Embryonic facial prominence (tissue), 1 donor: ENCODE data around the gene TMEM273.

Experiments used
- DNase-seq: peaks from one replicate; pipeline ENCODE4 v3.0.0-alpha.2; 2016; ENCODE audit errors: extremely low spot score

TMEM273 gene, protein sequence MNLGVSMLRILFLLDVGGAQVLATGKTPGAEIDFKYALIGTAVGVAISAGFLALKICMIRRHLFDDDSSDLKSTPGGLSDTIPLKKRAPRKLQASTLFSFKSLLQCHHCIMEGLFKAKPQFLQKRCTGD

GRCh38 chr10:49187950-49188761, at the start of gene TMEM273:
Gene TMEM273, minus strand, starts transcription at chr10:49188391. Its CDS starts 55 bp downstream, at chr10:49188336.
- DNase-seq = no peak

GRCh38 chr10:49237985-49238384, 49.8 kb upstream of the TMEM273 start:
- no peak for DNase-seq

- no peak for DNase-seq
Observed at GRCh38 chr10:49235392-49235791, 47.2 kb upstream of the TMEM273 start.

DNA sequence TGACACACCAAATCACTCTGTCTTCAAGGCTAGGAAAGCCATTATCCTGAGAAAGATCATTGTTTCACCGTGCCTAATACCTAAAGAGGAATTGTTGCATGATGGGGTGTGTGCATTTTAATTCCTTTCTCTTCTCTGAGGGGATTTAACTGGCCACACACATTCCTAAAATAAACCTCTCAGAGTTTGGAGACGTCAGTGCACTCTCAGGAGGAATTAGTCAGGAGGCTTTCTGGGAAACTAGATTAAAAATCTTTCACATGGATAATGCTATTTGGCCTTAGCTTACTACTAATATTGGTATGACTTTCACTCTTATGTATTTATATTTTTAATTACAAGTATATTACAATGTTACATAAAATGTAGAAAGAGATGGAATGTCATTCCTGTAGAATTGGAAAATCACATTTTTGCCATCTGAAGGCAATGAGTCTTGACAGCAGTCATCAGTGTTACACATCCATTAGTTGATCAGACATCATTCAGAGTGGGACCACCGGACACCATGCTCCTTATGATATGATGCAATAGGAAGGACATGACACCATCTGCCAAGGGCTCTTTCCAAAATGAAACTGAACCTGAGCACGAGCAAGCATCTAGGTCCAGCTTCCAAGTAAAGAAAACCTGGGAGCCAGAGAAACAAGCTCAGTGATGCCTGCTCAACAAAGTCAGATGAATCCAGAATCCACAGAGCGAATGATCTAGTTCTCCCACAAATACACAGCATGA, 43.1 kb upstream of the TMEM273 start:
- no peak for DNase-seq

DNA sequence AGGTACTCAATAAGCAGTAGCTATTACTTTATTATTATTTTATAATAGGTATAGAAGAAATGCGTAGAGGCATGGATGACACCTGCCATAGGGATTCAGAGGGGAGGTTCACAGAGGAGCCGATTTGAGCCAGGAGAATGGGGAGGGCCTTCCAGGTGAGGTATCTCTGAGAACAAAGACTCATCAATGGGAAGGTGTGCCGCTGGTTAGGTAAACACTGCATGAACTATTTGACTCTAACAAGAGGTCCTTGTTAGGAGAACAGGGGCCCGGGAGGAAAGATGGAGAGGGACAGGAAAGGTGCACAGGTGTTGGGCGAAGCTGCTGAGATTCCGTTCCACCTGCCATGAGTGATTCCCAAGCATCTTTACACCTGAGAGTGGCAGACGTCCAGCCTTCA, 41.8 kb upstream of the TMEM273 start:
- DNase-seq = no peak

GRCh38 chr10:49228677-49229076, 40.5 kb upstream of the TMEM273 start:
- DNase-seq = no peak

DNA sequence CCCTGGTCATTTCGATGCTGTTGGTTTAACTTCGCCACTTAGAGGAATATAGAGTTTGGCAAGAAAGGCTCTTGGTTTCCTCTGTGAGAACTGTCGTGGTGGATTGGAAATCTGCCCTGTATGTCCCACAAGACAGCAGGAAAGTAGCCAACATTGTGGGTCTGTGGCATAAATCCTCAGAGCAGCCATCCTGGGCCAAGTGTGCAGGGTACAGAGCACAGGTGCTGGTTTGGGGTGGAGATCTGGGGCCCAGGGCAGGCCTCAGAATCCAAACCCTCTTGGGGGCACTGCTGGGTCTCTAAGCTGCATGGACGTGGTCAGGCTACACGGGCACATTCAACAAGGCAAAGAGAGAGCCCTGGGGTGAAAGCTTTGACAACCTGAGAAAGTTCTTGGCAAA, 39.2 kb upstream of the TMEM273 start:
- DNase-seq = no peak

- DNase-seq = no peak
Observed at GRCh38 chr10:49226594-49226993, 38.4 kb upstream of the TMEM273 start.

GRCh38 chr10:49225218-49225876, 37.2 kb upstream of the TMEM273 start:
- DNase-seq = no peak

- no peak for DNase-seq
Observed at GRCh38 chr10:49223205-49223604, 35.0 kb upstream of the TMEM273 start.

DNA sequence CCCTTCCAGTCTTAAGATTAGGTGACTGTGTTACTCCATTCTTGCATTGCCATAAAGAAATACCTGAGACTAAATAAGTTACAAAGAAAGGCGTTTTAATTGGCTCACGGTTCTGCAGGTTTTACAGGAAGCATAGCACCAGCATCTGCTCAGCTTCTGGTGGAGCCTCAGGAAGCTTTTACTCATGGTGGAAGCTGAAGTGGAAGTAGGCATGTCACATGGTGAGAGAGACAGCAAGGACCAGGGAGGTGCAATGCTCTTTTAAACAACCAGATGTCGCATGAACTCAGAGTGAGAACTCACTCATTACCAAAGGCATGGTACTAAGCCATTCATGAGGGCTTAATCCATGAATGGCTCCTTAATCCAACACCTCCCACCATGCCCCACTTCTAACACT, 34.0 kb upstream of the TMEM273 start:
- DNase-seq = no peak

DNA sequence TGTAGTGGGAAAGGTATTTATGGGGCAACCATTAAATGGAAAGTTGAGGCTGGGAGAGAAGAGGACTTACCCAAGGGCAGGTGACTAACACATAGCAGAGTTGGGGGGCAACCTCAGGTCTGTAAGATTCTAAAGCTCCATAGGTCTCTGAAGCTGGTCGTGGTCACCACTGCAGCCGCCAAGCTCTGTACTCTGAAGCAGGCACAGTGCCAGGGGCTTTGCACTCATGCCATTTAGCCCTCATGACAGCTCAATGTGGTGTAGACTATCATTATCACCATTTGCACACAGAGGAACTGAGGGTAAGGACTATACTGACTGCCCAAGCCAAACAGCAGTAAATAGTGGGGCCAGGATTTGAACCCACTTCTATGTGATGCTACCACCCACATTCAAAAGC, 32.5 kb upstream of the TMEM273 start:
- no peak for DNase-seq

GRCh38 chr10:49220031-49220430, 31.8 kb upstream of the TMEM273 start:
- DNase-seq = no peak

GRCh38 chr10:49219248-49219647, 31.1 kb upstream of the TMEM273 start:
- no peak for DNase-seq

DNA sequence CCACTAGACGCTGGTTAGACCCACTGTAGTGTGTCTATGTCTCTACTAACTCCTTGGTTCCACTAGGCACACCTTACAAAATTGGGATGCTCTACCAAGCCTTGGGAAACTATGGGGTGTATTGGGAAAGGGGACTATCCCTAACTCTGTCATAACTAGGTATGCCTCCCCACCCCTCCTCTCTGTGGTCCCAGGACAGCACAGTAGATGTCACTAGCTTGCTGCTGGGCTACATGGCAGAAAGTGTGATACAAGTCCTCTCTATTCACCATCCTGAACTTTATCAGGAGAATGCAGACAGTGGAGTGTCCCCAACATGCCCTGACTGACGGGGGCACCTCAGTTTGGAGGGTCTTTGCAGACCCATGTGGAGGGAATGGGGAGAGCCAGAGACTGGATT, 30.3 kb upstream of the TMEM273 start:
- DNase-seq = no peak

DNA sequence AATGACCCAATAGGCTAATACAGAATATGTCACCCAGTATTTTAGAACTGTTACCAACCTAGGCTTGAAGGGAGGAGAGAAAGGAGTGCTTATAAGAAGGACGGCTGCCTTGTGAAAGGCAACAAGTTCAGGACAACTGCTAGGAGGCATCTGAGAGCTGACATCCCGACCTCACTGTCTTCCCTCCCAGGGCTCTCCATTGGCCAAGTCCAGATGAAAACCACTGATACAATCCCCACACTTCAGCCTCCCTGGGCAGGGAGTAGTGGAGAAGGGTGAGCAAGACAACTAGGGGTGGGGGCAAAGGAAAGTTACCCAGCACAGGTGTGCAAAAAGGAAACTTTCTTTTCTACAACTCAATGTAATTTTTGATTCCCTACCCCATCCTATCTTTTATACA, 29.5 kb upstream of the TMEM273 start:
- no peak for DNase-seq

GRCh38 chr10:49213211-49213610, 25.0 kb upstream of the TMEM273 start:
- DNase-seq = no peak

GRCh38 chr10:49212783-49213182, 24.6 kb upstream of the TMEM273 start:
- DNase-seq = no peak

GRCh38 chr10:49212076-49212475, 23.9 kb upstream of the TMEM273 start:
- no peak for DNase-seq

DNA sequence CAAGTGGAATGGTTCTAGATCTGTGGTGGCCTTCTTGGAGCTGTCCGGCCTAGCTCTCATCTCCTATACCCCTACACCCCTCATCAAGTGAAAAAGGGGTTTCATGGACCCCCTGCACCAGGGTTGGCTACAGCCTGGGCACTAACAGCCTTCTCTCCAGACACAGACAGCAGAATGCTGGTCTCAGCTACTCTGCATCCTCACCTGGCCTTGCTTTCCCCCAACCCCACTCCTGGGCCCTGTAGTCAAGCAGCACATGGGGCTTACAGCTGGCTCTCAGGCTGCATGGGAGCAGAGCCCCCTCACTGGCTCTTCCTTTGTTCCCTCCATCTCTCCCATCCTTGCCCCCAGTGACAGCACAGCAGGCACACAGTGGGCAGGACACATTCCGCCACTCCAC, 20.8 kb upstream of the TMEM273 start:
- no peak for DNase-seq

DNA sequence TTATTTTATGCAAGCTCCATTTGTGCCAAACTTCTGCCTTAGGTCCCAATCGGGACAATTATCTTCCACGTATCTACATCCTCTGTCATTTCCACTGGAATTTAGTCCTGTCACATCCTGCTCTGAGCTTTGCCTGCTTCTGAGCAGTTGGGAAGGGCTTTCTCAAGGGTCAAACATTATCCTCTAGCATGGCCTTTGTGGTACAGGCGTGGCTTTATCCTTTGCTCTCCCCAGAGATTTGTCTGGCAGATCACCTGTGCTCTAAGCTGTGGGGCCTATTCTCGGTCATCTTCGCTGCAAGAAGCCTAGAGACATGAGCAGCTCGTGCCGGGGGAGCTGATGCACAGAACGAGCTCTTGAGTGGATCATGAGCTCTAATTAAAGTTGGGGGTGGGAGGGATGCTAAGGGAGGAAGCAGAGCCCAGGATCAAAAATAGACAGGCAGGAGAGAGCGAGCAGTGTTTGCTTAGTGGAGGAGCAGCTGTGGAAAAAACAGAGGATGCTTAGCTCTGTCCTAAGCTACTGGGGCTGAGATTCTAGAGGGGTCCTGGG, 19.8 kb upstream of the TMEM273 start:
- no peak for DNase-seq

DNA sequence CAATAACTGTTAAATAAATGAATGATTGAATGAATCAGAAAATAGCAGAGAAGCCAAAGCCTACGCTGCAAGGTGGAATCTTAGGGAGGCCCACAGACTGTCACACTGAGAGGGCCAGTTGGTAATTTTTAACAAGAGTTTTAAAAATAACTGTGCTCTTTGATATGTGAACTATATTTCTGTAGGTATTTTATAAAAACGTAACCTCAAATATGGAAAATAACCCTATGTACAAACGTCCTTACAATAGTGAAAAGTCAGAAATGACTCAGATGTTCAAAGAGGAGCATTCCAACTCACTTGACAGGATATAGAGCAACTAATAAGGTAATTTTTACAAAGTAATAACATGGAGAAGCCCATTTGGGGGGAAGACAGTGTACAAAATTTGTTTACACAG, 18.9 kb upstream of the TMEM273 start:
- DNase-seq = no peak
